GM12891 (cell line): ENCODE measurements around the gene NPR2.

Experiments used
- POLR2A ChIP-seq: IDR thresholded peaks from 2 replicates; pipeline ENCODE4 v1.6.1; 2011; ENCODE audit warnings: low read depth, low read length, control low read depth
- POLR2AphosphoS5 ChIP-seq: IDR thresholded peaks from 2 replicates; pipeline ENCODE4 v1.6.1; 2011; ENCODE audit warnings: low read depth, low read length, control low read depth
- POU2F2 ChIP-seq: IDR thresholded peaks from 2 replicates; pipeline ENCODE4 v1.6.1; 2011; ENCODE audit warnings: low read depth, mild to moderate bottlenecking, control low read depth, low read length, moderate library complexity
- SPI1 ChIP-seq: IDR thresholded peaks from 2 replicates; pipeline ENCODE4 v1.6.1; 2011; ENCODE audit warnings: low read depth, low read length, control low read depth
- TAF1 ChIP-seq: IDR thresholded peaks from 2 replicates; pipeline ENCODE4 v1.6.1; 2011; ENCODE audit warnings: low read depth, low read length, control low read depth

DNA sequence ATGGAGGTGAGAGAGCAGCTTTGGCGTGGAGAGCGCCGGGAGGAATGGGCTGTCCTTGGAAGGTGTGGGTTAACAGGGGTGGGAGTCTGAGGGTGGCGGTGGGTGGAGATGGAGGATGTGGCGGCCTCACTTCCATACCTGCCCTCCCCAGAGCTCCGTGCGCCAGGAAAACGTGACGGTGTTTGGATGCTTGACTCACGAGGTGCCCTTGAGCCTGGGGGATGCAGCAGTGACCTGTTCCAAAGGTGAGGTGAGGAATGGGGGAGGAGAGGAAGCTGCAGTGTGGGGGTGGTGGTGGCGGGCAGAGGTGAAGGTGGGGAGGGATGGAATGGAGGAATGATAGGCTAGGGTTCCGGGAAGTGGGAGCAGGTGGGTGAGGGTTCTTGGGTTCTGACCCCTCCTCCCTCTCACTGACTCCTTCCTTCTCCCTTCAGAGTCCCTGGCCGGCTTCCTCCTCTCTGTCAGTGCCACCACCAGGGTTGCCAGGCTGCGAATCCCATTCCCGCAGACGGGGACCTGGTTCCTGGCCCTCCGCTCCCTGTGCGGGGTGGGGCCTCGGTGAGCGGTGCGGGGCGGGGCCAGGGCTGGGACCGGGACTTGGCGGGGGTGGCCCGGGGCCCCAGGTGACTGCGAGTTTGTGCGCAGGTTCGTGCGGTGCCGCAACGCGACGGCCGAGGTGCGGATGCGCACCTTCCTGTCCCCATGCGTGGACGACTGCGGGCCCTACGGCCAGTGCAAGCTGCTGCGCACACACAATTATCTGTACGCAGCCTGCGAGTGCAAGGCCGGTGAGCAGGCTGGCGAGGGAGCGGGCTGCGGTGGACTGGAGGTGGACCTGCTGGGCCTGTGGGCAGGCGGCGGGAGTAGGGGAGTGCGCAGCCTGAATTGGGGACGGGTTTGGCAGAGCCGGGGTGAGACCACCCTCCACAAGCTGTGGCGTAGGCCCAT is 54.7 kb downstream of the NPR2 start:
- TF ChIP-seq POU2F2 (no peak), POLR2A (no peak), TAF1 (no peak), POLR2AphosphoS5 (no peak), SPI1 (no peak)
